RWPE1 (cell line): ENCODE data around the gene OTUD6A.

Source experiments
- CTCF ChIA-PET: fragments of 350-600 bp; sonication (Branson Sonifier 250); formaldehyde crosslinking; extraction: SDS; loops from one replicate; lab custom pipeline; 2021; lab: Yijun Ruan, JAX
- POLR2A ChIA-PET: fragments of 400-600 bp; formaldehyde crosslinking; extraction: SDS; loops from one replicate; lab custom pipeline; 2020; ENCODE audit warnings: antibody characterized with exemption; ENCODE audit not compliant: low non-redundant PET; lab: Yijun Ruan, JAX
- DNase-seq: peaks from one replicate; pipeline ENCODE4 v3.0.0; 2012; ENCODE audit warnings: low spot score
- H3K27ac ChIP-seq: fragments of 450-650 bp; 2 replicates; pipeline ENCODE4 v1.5.1; 2017
- TF ChIP-seq, protein P1 (sequence below): fragments of 450-650 bp; conservative IDR thresholded peaks from 2 replicates; pipeline ENCODE4 v1.5.1; 2017; ENCODE audit warnings: low read depth, mild to moderate bottlenecking

OTUD6A gene

DNA sequence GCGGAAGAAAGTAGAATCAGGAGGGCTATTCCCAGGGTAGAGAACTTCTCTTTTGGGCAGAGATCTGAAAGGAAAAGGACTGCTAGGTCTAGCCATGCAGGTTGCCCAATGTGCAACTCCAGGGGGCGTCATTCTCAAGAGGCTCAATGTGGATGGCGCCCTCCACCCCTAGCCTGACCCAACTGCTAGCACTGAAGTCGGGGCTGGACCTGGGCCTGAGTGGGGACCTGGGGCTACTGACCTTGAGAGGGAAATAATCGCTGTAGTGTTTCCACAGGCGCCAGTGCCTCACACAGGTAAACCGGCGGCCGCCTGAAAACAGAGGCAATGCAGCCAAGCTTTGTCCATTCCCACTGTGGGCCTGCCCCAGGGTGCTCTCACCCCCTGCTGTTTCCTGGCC lies 18.6 kb upstream of the OTUD6A start:
- no peak overlapping the region for H3K27ac ChIP-seq
- ChIA-PET POLR2A (no interaction called here), CTCF (no interaction called here)
- TF ChIP-seq, protein P1, sequence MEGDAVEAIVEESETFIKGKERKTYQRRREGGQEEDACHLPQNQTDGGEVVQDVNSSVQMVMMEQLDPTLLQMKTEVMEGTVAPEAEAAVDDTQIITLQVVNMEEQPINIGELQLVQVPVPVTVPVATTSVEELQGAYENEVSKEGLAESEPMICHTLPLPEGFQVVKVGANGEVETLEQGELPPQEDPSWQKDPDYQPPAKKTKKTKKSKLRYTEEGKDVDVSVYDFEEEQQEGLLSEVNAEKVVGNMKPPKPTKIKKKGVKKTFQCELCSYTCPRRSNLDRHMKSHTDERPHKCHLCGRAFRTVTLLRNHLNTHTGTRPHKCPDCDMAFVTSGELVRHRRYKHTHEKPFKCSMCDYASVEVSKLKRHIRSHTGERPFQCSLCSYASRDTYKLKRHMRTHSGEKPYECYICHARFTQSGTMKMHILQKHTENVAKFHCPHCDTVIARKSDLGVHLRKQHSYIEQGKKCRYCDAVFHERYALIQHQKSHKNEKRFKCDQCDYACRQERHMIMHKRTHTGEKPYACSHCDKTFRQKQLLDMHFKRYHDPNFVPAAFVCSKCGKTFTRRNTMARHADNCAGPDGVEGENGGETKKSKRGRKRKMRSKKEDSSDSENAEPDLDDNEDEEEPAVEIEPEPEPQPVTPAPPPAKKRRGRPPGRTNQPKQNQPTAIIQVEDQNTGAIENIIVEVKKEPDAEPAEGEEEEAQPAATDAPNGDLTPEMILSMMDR: no peak
- DNase-seq: no peak

DNA sequence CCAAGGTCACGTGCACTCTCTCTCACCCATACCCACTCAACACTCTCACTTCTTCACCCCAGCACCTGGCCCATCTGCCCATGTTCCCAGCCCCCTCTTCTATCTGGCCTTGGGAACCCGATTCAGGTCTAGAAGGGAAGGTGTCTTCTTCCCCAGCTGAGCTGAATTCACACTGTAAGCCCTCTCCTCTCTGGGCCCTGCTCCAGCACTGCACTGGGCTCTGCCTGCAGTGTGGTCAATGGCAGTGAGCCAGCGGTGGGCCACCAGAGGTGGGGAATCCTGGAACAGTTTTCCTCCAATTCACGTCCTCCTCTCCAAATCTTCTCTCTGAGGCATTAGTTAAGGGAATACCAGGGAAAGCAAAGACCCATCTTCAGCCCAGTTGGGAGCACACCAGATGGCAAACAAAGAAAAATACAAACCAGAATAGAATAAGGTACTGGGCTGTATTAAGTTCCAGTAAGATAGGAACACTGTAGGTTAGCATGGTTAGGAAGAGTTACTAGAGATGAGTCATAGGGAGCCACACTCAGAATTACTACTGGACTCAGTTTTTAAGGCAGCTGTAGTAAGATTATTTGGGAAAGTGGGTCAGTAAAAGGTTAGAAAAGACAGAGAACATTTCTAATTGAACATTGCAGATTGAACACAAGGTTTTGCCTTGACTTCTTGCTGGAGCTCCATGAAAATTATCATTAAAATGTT lies 17.6 kb upstream of the OTUD6A start:
- ChIA-PET POLR2A (no interaction called here), CTCF (no interaction called here)
- DNase-seq: no peak
- H3K27ac ChIP-seq: no peak overlapping the region
- TF ChIP-seq, protein P1: no peak

DNA sequence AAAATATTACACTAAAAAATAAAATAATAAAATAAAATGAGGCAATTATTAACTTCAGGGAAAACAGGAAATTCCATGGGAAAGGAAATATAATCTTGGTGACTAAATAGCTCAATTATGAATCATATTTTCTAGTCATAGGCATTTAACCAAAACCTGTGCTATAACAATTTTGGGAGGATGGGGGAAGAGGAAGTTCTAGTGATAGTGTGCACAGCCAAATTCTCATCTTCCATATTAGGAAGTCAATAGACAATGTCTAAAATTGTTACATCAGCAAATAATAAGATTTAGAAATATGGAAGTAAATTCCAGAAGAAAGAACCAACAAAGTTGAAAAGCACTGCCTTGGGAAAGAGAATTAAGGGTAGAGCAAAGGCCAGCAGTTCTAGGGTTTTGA lies 15.3 kb upstream of the OTUD6A start:
- POLR2A ChIA-PET: no interaction called here
- peak; percentile 31 for DNase-seq
- CTCF ChIA-PET: no interaction called here
- TF ChIP-seq, protein P1: no peak
- peak overlapping the region; percentile 40; the same call in 1 of the 2 replicates for H3K27ac ChIP-seq

DNA sequence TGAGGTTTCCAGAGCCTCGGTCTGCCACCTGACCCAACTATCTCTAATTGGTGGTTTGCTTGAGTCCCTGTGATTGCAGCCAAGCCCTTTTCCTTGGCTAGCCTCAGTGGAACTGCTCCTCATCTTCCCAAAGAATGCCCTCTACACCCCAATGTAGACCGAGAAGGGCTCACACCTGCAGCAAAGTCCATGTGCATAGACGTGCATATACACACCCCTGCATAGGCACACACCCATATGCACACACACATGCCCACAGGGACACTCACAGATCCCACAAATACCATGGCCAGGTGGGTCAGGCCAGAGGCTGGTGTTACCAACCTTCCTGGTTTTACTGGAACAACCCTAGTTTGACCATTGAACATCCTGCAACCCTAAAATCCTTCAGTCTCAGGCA lies 12.9 kb upstream of the OTUD6A start:
- TF ChIP-seq, protein P1: no peak
- H3K27ac ChIP-seq: no peak overlapping the region
- DNase-seq: no peak
- ChIA-PET CTCF (no interaction called here), POLR2A (no interaction called here)

DNA sequence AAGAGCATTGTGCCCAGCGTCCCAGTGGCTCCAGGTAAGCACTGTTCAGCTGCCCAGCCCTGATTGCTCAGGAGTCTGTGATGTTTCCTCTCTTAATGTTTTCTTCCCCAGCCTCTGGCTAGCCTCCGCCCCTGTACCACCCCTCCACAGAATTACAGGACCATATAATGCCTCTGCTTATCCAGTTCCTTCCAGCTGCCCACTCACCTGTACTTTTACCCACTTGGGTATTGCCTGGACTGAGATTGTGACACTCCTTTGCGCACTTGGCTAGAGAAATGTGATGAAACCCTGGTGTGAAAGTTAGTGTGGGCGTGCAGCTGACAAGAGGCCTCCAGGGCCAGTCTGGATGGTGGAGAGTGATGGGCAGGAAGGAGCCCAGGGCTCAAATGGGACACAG lies 12.3 kb upstream of the OTUD6A start, which contains the start of gene AWAT2:
Gene AWAT2, minus strand, starts transcription at position 14 of the 400 bp plus-strand sequence. Its CDS starts 6 bp downstream, at position 8.
- no peak for DNase-seq
- ChIA-PET POLR2A (no interaction called here), CTCF (no interaction called here)
- TF ChIP-seq, protein P1: no peak
- H3K27ac ChIP-seq: no peak within 1 kb of the TSS

DNA sequence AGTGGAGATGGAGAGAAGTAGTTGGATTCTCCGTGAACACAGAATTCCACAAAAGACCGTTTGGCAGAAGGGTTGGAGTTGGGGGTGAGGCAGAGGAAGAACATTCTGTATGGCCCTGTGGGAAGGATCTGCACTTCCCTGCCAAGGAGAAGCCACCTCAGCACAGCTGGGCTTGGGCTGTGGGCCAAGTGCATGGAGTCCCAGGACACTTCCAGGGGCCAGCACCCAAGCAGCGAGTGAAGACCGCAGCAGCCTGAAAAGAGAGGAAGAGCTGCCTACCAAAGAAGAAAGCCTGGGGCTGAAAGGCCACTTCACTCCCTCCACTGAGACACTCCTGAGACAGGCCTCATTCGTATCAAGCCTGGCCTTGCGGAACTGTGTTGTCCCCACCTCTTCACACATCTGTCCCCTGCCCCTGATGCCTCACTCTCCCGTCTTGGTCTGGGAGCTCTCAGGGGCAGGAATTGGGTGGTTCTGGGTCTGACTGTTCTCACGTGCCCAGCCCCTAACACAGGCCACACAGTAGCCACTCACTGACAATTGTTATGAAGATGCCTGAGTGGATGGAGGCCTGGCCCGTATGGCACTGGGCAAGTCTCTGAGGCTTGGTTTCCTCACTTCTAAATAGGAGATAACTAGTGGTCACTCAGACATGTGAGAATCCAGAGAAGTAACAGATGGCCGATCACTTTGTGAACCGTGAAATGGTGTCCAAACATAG lies 9.2 kb upstream of the OTUD6A start:
- no peak overlapping the region for H3K27ac ChIP-seq
- DNase-seq: no peak
- TF ChIP-seq, protein P1: no peak
- POLR2A ChIA-PET: no interaction called here
- CTCF ChIA-PET: no interaction called here
